Endothelial cell (in vitro differentiated cells): ENCODE measurements around the gene CASTOR2. TPM values are rescaled to one million over a fixed set of nuclear protein-coding genes. Genes with fewer than 3 reads are reported as not detected.
"Not testable (repeated sequence)": the region's sequence is repeated elsewhere in the genome, so short reads cannot be mapped to it uniquely, and the experiment has no call there.

Source experiments
- DNase-seq: peaks from one replicate; pipeline ENCODE4 v3.0.0; 2021; ENCODE audit warnings: low spot score
- H3K27ac Mint-ChIP-seq: one replicate; pipeline ENCODE4 v1.8.0; 2021; ENCODE audit warnings: mixed read lengths, inconsistent platforms; ENCODE audit not compliant: unreplicated experiment
- H3K27me3 Mint-ChIP-seq: one replicate; pipeline ENCODE4 v1.8.0; 2021; ENCODE audit warnings: mild to moderate bottlenecking, moderate library complexity, mixed read lengths, inconsistent platforms; ENCODE audit not compliant: unreplicated experiment
- H3K36me3 Mint-ChIP-seq: one replicate; pipeline ENCODE4 v1.8.0; 2021; ENCODE audit warnings: mild to moderate bottlenecking, low read depth, mixed read lengths, inconsistent platforms; ENCODE audit not compliant: unreplicated experiment
- H3K4me1 Mint-ChIP-seq: one replicate; pipeline ENCODE4 v1.8.0; 2021; ENCODE audit warnings: mild to moderate bottlenecking, mixed read lengths, inconsistent platforms; ENCODE audit not compliant: unreplicated experiment
- H3K4me3 Mint-ChIP-seq: one replicate; pipeline ENCODE4 v1.8.0; 2021; ENCODE audit warnings: mild to moderate bottlenecking, mixed read lengths, inconsistent platforms; ENCODE audit not compliant: unreplicated experiment
- H3K9me3 Mint-ChIP-seq: one replicate; pipeline ENCODE4 v1.8.0; 2021; ENCODE audit warnings: mixed read lengths, inconsistent platforms; ENCODE audit not compliant: unreplicated experiment
- long read RNA-seq: library from polyadenylated mRNA; unstranded; transcript quantifications from one replicate; pipeline ENCODE4 v2.0.0, GENCODE V29; 2020; ENCODE audit not compliant: unreplicated experiment
- total RNA-seq: library from RNA; stranded (reverse); fragmentation: NEBNext Ultra II Directional; extraction: Animal tissue kit (Norgen Biotek cat#: 25700); gene quantifications from one replicate; pipeline ENCODE4 v1.2.1, GENCODE V29; 2021; ENCODE audit not compliant: unreplicated experiment

CASTOR2 gene
- total RNA-seq = 52.4 TPM
- long read RNA-seq = 0 reads

DNA sequence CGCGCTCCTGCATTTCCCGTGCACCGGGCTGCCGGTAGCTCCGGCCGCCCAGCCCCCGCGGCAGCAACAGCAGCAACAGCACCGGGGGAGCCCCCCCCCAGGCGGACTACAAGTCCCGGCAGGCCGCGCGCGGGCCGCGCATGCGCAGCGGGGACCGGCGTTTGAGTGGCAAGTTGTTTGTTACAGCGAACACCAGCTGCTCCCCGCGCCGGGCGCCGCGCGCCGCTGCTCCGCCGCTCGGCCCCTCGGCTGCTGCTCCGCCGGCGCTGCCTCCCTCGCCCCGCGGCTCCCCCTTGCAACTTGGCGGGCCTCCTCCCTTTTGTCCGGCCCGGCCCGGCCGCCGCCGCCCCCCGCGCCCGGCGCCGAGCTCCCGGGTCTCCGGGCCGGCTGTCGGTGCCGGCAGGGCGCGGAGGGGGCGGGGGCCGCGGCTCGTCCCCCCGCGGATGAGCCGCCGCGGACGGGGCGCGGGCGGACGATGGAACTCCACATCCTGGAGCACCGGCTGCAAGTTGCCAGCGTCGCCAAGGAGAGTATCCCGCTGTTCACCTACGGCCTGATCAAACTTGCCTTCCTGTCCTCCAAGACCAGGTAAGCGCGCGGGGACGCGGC is at the start of gene CASTOR2:
CASTOR2 (plus strand) TSS at position 195 of the 609 bp plus-strand sequence; CDS start at position 476, 281 bp downstream.
- H3K4me3 Mint-ChIP-seq, H3K4me1 Mint-ChIP-seq, H3K27me3 Mint-ChIP-seq, H3K36me3 Mint-ChIP-seq, H3K9me3 Mint-ChIP-seq, H3K27ac Mint-ChIP-seq: not testable (repeated sequence)
- peak; percentile 69 for DNase-seq

DNA sequence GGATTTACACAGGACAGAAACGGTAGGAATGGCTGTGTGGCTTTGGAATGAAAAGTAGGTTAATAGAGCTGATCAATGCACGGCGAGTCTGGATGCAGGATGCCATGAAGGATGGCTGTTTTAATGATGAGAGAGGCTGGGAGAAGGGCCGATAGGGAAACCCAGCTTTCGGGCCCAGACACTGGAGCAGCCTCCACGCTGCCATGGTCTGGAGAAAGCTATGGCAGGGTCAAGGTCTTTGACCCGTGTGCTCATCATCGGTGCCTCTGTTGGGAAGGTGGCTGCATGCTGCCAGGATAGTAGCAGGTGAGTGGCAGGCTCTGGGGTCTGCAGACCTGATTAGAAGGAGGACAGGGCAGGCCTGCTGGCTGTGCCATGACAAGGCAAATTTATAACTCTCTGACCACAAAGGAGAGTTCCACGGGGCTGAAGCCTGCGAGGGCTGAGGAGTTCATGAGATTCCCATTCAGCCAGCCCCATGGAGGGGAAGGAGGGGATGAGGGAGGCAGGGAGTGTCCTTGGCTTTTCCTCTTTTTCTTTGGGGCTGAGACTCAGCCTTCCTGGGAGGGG is 42.1 kb upstream of the CASTOR2 start:
- not testable (repeated sequence) for H3K9me3 Mint-ChIP-seq, H3K36me3 Mint-ChIP-seq, H3K4me1 Mint-ChIP-seq, H3K4me3 Mint-ChIP-seq, H3K27me3 Mint-ChIP-seq, DNase-seq, H3K27ac Mint-ChIP-seq

DNA sequence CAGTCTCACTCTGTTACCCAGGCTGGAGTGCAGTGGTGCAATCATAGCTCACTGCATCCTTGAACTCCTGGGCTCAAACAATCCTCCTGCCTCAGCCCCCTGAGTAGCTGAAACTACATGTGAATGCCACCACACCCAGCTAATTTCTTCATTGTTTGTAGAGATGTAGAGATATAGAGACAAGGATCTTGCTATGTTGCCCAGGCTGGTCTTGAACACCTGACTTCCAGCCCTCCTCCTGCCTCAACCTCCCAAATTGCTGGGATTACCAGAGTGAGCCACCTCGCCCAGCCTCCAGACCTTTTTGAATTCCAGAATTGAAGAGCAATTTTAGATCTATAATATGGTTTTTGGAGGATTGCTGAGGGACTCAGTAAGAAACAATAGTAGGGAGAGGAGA is 40.9 kb upstream of the CASTOR2 start:
- H3K4me3 Mint-ChIP-seq, DNase-seq, H3K27ac Mint-ChIP-seq, H3K27me3 Mint-ChIP-seq, H3K4me1 Mint-ChIP-seq, H3K36me3 Mint-ChIP-seq, H3K9me3 Mint-ChIP-seq: not testable (repeated sequence)

DNA sequence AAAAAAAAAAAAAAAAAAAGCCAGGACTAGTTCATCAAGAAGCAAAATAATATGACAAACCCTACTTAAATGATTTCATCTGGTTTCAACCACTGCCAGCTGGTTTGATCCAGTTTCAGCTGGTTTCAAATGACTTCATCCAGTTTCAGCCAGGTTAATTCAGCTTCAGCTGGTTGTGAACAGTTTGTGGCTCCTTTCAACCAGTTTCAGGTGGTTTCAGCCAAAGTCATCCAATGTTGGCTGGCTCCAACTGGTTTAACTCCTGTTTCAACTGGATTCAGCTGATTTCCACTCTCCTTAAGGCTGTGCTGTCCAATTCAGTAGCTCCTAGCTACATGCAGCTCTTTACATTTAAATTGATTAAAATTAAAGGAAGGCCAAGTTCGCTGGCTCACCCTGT is 37.5 kb upstream of the CASTOR2 start:
- H3K4me3 Mint-ChIP-seq, H3K36me3 Mint-ChIP-seq, DNase-seq, H3K27ac Mint-ChIP-seq, H3K9me3 Mint-ChIP-seq, H3K4me1 Mint-ChIP-seq, H3K27me3 Mint-ChIP-seq: not testable (repeated sequence)

DNA sequence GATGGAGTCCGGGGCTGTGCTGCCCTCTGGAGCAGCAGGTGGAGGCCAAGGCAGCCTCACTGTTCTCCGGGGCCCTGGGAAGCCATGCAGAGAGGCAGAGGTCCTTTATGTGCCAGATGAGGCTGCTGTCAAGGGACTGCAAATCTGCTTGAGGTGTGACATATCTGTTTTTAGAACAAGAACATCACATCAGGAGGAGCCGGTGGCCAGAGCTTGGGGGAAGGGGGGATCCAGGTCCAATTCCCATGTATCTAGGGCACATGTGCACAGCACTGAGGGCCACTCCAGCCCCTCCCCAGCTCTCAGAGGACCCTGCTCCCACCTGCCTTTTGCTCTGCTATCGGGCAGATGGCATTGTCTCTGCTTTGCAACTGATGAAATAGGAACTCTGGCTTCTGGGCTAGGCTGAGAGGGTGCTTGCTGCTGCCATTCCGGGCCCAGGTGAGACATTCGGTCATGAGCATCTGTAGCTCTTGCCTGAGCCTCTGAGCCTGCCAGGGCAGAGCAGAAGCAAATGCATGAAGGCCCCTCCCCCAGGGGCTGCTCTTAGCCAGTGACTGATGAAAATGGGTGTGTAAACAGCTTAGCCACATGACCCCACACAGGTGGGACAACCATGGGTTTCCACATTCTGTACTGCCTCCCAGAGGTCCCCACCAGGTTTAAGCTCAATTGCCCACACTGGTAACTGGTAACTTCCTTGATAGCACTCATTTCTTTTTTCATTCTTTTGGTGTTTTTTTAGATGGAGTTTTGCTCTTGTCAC is 32.8 kb upstream of the CASTOR2 start:
- H3K9me3 Mint-ChIP-seq, H3K27ac Mint-ChIP-seq, H3K4me1 Mint-ChIP-seq, H3K36me3 Mint-ChIP-seq, DNase-seq, H3K27me3 Mint-ChIP-seq, H3K4me3 Mint-ChIP-seq: not testable (repeated sequence)

DNA sequence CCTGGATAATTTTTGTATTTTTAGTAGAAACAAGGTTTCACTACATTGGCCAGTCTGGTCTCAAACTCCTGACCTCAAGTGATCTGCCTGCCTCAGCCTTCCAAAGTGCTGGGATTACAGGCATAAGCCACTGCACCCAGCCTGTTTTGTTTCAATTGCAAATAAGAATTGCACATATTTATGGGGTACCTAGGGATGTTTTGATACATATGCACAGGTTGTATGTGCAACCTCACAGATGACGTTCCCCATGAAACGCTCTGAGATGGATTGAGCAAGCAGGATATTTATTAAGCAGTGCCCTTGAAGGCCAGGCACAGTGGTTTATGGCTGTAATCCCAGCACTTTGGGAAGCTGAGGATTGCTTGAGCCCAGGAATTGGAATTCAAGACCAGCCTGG is 25.1 kb upstream of the CASTOR2 start:
- not testable (repeated sequence) for H3K4me1 Mint-ChIP-seq, H3K4me3 Mint-ChIP-seq, H3K9me3 Mint-ChIP-seq, H3K36me3 Mint-ChIP-seq, H3K27me3 Mint-ChIP-seq, DNase-seq, H3K27ac Mint-ChIP-seq

DNA sequence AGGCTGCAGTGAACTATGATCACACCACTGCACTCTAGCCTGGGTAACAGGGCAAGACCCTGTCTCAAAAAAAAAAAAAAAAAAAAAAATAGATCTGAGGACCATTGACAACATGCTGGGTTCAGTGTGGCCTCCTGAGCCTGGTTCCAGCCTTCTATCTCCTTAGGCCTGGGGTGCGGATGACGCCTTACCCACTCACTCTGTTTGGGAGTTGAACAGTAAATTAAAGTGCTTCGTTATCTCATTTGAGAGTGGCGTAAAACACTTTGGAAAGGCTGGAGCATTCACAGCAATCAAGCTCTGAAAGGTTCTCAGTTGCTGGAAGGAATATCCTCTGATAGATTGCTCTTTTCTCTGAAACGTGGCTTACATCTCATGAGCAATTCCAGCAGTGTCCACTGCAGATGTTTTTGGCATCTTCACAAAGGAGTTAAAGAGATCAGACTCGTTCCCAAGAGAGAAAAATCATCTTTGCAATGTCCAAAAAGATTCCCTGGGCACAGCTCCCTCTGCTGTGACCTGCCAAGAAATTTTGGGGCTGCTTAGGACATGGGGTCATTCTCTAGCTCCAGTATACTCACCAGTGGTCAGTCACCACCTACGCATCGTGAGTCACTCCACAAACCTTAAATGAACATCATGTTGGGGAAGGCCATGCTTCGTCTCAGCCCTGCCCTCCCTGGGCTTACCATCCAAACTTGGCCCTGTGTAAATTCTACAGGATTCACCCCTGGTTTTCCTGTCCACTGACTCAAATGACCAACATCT is 23.0 kb upstream of the CASTOR2 start:
- H3K9me3 Mint-ChIP-seq, H3K27ac Mint-ChIP-seq, DNase-seq, H3K27me3 Mint-ChIP-seq, H3K4me3 Mint-ChIP-seq, H3K36me3 Mint-ChIP-seq, H3K4me1 Mint-ChIP-seq: not testable (repeated sequence)

DNA sequence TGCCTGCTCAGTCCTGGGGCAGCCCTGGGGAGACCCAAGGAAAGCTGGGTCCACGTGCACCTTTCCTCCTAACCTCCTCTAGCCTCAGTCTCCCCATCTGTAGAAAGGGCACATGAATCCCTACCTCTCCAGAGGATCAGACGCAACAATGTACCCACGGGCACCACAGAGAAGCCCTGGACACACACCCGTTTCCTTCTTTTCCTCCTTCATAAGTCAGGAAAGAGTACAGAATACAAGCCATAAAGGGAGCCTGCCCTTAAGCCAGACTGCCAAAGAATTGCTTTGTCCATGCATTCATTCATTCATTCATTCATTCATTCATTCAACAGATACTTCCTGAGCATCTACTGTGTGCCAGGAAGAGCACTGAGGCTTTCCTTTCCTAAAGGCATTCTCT is 20.6 kb upstream of the CASTOR2 start:
- not testable (repeated sequence) for H3K4me1 Mint-ChIP-seq, H3K27me3 Mint-ChIP-seq, H3K4me3 Mint-ChIP-seq, H3K36me3 Mint-ChIP-seq, H3K27ac Mint-ChIP-seq, H3K9me3 Mint-ChIP-seq, DNase-seq

DNA sequence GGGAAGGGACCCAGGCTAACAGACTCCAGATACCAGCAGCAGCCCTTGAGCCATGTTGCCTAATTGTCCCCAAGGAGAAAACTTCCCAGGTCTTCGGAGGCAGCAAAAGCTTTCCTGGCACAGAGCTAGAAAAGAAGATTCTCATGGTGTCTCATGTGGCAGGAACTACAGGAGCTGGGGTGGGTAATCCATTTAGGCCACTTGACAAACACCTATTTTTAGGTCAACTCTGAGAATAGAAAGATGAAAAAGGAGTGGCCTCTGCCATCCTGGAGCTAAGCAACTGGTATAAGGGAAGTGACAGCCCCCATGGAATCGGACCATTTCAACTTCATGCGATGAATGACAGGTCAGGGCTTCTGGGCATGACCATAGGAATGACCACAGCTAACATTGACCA is 16.8 kb upstream of the CASTOR2 start:
- DNase-seq, H3K36me3 Mint-ChIP-seq, H3K4me1 Mint-ChIP-seq, H3K4me3 Mint-ChIP-seq, H3K9me3 Mint-ChIP-seq, H3K27me3 Mint-ChIP-seq, H3K27ac Mint-ChIP-seq: not testable (repeated sequence)

DNA sequence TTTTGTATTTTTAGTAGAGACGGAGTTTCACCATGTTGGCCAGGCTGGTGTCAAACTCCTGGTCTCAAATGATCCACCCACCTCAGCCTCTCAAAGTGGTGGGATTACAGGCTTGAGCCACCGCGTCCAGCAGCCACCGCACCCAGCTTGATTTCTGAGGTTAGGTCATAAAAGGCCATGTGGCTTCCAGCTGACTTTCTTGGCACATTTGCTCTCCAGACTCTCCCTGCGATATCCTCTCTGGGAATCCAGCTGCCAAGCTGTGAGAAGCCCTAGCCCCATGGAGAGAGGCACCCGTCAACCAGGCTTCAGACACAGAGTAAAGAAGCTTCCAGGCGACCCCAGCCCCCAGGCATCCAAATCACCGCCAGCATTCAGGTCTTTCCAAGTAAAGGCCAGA is 10.7 kb upstream of the CASTOR2 start:
- not testable (repeated sequence) for H3K4me3 Mint-ChIP-seq, H3K27ac Mint-ChIP-seq, DNase-seq, H3K36me3 Mint-ChIP-seq, H3K4me1 Mint-ChIP-seq, H3K9me3 Mint-ChIP-seq, H3K27me3 Mint-ChIP-seq

DNA sequence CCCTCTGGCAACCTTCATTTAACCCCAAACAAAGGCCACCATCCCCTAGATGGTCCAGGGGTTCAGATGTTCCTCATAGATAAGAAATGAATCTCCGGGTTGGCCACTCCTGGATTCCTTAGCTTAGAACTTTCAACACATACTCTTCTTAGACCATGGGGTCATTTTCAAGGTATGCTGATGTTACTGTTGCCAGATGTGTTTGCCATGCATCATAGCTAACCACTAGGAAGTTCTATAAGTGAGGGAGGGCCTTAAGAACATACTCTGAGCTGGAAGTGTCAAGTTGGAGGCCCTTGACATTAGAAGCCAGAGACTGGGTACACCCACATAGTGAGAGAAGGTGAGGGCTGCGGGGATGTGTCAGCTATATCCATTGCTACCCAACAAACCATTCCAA is 6.2 kb upstream of the CASTOR2 start:
- H3K27ac Mint-ChIP-seq, H3K4me3 Mint-ChIP-seq, H3K9me3 Mint-ChIP-seq, H3K36me3 Mint-ChIP-seq, DNase-seq, H3K4me1 Mint-ChIP-seq, H3K27me3 Mint-ChIP-seq: not testable (repeated sequence)
